ENCODE data around the gene PHLDB1.
"Not testable (repeated sequence)": the region's sequence is repeated elsewhere in the genome, so short reads cannot be mapped to it uniquely, and the experiment has no call there.

PHLDB1 gene

DNA sequence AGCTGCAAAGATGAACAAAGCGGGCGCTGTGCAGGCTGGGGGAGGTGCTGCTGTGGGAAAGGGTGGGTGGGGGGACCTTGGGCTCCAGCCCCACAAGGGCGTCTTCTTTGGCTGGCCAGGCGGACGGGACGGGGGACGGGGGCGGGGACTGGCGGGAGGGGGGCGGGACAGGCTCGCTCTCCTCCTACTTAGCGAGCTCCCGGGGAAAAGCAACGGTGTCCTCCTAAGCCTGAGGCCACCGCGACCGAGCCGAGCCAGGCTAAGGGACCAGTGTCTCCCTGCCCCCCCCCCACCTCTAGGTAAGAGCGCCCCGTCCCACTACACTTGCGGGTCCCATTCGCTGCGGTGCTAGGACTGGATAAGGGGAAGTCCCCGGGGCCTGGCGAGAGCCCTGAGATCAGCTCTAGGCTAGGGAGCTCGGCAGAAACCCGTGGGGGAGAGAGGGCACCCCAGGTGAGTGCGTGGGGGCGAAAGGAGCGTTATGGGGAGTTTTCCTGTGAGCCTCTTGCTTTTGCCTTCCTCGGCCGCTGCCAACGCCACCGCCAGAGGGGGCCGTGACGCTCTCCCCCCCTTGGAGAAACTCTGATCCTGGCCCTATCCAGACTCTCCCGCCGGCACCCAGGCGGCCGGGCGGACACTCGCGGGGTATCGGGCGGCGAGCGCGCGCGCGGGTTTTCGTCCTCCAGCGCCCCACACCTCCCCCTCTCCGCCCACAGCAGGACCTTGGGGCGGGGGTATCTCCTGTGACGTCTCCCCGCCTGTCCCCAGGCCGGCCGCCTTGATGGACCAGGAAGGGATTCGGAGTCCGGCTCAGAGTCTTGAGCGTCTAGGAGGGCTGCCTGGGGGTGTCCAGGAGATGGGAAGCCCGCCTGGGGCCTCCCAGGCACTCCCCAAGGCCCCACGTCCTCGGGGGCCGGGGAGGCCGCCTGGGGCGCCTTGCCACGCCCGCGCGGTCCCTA lies at the start of gene PHLDB1:
PHLDB1 (plus strand) TSS at position 215 of the 959 bp plus-strand sequence. CDS start 6,222 bp downstream, outside the sequence.
- DNase-seq, result peak; percentile 77

DNA sequence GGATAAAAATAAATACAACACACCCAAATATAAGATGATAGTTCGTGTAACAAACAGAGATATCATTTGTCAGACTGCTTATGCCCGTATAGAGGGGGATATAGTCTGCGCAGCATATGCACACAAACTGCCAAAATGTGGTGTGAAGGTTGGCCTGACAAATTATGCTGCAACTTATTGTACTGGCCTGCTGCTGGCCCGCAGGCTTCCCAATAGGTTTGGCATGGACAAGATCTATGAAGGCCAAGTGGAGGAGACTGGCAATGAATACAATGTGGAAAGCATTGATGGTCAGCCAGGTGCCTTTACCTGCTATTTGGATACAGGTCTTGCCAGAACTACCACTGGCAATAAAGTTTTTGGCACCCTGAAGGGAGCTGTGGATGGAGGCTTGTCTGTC lies 46.6 kb upstream of the PHLDB1 start:
- DNase-seq, result no peak

- DNase-seq, result no peak
Observed at GRCh38 chr11:118565051-118565450, 42.4 kb upstream of the PHLDB1 start.

DNA sequence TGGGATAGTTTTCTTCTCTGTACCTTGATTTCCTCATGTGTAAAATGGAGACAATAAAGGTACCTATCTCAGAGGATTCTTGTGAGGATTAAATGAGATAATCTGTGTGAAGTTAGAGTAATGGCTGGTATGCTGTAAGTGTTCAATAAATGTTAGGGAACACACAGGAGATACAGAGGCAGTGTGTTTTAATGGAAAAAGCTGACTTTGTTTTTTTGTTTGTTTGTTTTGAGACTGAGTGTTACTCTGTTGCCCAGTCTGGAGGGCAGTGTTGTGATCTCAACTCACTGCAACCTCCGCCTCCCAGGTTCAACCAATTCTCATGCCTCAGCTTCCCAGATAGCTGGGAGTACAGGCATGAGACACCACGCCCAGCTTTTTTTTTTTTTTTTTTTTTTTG lies 37.7 kb upstream of the PHLDB1 start:
- DNase-seq, result no peak

DNA sequence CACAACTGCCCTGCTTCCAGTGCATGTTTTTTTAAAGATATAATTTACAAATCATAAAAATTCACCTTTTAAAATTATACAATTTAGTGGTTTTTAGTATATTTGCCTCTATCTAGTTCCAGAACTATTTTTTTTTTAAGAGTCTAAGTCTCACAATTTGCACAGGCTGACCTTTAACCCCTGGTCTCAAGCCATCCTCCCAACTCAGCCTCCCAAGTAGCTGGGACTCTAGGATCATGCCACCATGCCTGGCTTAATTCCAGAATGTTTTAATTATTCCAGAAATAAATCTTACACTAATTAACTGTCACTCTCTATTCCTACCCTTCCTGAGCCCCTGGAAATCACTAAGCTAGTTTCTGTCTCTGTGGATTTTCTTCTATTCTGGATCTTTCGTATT lies 36.6 kb upstream of the PHLDB1 start:
- peak; percentile 6 for DNase-seq

- not testable (repeated sequence) for DNase-seq
Observed at GRCh38 chr11:118571701-118572060, 35.7 kb upstream of the PHLDB1 start.

DNA sequence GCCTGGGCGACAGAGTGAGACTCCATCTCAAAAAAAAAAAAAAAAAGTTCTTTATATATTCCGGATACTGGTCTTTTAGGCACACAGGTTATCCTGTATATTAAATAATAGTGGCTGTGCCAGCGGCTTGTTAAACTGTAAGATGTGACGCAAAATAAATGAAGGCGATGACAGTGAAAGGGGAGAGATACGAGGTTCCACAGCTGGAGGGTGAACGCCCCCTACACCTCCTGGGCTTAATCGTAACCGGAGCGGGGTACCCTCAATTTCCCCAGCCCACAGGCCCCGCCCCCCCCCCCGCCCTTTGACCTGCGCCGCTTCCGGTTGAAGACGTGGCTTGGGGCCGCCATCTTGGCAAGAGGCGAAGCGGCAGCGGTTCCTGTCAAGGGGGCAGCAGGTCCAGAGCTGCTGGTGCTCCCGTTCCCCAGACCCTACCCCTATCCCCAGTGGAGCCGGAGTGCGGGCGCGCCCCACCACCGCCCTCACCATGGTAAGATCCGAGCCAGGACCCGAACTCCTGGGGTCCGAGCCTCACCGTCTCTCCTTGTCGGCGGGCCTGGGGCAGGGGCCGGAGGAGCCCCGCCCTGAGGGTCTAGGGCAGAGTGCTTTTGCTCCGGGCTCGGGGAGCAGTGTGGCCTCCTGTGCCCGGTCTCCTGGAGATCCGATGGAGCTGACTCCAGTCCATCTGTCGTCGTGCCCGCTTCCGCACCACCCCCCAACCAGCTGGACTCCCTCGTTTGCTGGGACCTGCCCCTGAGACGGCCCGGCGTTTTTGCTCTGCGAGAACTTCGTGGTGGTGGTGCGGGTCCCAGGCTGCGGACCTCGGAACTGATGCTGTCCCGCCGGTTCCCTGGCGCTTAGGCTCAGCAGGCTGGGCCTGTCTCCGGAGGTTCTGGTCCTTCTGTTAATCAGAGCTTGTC lies 35.1 kb upstream of the PHLDB1 start, which contains the start of gene ARCN1:
ARCN1 (plus strand) TSS at position 349 of the 920 bp plus-strand sequence; CDS start at position 488, 139 bp downstream.
- peak; percentile 87 for DNase-seq

GRCh38 chr11:118572981-118573550 lies 34.3 kb upstream of the PHLDB1 start:
- peak; percentile 51 for DNase-seq

- no peak for DNase-seq
Observed at GRCh38 chr11:118574636-118575035, 32.8 kb upstream of the PHLDB1 start.

DNA sequence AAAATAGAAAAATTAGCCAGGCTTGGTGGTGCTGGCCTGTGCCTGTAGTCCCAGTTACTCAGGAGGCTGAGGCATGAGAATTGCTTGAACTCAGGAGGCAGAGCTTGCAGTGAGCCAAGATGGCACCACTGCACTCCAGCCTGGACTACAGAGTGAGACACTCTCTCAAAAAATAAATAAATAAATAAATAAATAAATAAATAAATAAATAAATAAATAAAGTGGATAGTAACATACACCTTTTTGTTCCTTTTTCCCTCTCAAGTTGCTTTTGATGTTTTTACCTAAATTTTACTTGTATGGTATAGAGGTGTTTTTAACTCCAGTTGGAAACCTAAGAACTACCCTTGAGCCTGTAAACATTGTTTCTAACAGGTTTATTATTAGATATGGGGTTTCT lies 29.4 kb upstream of the PHLDB1 start:
- DNase-seq, result not testable (repeated sequence)

DNA sequence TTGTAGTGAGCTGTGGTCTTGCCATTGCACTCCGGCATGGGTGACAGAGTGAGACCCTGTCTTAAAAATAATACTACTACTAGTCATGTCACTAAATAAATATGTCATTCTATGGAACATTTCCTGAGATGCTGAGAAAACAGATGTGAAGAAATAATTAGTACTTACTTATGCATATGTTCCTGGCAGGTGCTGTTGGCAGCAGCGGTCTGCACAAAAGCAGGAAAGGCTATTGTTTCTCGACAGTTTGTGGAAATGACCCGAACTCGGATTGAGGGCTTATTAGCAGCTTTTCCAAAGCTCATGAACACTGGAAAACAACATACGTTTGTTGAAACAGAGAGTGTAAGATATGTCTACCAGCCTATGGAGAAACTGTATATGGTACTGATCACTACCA lies 26.4 kb upstream of the PHLDB1 start:
- DNase-seq, result peak; percentile 76

GRCh38 chr11:118587952-118588351 lies 19.5 kb upstream of the PHLDB1 start:
- DNase-seq, result no peak

- no peak for DNase-seq
Observed at GRCh38 chr11:118592616-118593367, 14.6 kb upstream of the PHLDB1 start.

GRCh38 chr11:118594984-118595383 lies 12.4 kb upstream of the PHLDB1 start:
- DNase-seq, result peak; percentile 39

DNA sequence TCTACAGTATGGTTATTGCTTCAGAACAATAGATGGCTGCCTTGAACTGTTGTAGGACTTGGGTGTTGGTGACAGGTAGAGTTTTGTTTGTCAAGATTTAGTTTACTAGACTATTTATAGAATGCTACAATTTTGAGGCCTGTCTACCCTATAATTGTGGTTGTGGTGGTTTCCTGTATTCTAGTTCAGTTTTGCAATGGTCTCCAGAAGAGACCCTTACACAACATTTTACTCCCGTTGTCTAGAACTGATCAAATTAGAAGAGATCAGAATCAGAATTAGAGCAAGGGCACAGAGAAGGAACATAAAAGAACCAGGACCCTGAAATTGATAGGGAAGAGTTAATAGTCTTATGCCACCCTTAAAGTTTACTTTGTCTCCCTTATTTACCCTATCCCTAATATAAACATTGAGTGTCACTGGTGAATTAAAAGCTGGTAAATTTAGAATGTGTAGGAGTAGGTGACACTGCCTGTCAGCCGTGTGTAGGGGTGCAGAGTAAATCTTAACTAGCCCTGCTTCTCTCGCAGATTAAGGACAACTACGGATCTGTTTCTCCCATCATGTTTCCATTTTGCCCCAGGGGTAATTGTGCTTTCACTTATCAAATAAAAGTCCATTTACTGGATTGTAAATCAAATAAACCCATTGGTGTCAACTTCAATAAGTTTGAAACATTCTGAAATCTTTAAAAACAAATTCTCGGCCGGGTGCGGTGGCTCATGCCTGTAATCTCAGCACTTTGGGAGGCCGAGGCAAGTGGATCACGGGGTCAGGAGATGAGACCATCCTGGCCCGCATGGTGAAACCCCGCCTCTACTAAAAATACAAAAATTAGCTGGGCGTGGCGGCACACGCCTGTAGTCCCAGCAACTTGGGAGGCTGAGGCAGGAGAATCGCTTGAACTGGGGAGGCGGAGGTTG lies 10.9 kb upstream of the PHLDB1 start:
- no peak for DNase-seq

- no peak for DNase-seq
Observed at GRCh38 chr11:118597556-118597955, 9.9 kb upstream of the PHLDB1 start.

DNA sequence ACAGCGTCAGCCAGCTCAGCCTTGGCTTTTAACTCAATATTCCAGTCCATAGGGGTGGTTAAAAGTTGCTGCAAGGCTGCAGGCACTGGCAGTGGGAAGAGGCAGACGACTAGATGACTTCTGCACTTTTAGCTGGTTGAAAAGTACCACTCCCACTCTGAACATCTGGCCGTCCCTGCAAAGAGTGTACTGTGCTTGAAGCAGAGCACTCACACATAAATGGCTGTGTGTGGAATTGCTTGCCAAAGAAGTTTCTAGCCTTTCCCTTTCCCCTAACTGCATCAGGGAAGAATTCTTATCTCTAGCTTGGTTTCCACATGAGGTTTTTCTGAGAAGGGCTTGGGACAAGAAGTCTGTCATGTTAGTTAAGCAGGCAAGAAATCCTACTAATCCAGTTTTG lies 5.1 kb upstream of the PHLDB1 start:
- DNase-seq, result no peak

GRCh38 chr11:118603709-118604108 lies 3.7 kb upstream of the PHLDB1 start:
- not testable (repeated sequence) for DNase-seq

- DNase-seq, result no peak
Observed at GRCh38 chr11:118604566-118604965, 2.8 kb upstream of the PHLDB1 start.

- peak; percentile 50 for DNase-seq
Observed at GRCh38 chr11:118605116-118605867, 2.1 kb upstream of the PHLDB1 start.
